GM21786 (cell line): ENCODE data around the gene RASAL1.

ENCODE experiments used
- ATAC-seq: cut with Tn5 transposase; IDR thresholded peaks from one replicate; pipeline ENCODE4 v1.9.1; 2021; ENCODE audit not compliant: unreplicated experiment

RASAL1 gene

DNA sequence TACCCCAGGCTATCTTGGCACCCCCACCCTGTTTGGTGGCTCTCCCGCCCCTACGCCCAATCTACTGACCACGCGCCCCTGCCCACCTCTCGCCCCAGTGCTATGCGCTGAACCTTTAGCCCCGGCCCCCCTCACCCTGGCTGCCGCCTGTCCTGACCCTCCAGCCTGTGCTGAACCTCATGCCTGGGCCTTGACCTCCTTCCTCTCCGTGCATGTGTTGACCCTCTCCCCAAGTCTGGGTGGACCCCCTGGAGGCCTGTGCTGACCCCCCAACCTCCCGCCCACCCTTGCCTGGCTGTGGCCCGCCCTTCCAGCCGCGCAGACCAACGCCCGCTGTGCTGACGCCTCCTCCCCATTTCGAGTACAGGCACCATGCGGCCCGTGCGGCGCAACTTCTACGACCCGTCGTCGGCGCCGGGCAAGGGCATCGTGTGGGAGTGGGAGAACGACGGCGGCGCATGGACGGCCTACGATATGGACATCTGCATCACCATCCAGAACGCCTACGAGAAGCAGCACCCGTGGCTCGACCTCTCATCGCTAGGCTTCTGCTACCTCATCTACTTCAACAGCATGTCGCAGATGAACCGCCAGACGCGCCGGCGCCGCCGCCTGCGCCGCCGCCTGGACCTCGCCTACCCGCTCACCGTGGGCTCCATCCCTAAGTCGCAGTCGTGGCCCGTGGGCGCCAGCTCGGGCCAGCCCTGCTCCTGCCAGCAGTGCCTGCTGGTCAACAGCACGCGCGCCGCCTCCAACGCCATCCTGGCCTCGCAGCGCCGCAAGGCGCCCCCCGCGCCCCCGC lies 58.3 kb downstream of the RASAL1 start:
- ATAC-seq: no peak

DNA sequence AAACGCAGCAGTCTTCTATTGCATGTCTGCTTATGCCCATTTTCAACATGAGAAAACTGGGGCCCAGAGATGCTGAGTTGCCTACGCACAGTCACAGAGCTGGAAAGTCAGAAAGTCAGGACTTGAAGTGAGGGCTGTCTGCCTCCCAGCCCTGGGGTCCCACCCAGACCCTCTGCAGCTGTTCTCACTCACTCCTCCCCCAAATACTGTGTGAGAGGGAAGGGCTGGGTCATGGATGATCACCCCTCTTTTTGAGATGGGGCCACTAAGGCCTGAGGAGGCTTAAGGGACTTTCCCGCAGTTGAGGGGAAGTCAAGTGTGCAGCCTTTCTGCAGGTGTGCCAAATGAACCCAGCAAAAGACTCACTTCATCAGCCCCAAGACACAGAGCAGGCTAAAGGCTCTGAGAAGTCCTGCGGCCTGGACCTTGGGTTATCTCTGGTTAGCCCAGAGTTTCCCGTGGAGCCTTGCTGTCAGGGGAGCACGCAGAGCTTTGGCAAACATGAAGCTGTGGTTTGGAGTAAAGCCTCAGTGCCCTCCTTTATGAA lies 60.4 kb downstream of the RASAL1 start:
- ATAC-seq: peak; percentile 93

DNA sequence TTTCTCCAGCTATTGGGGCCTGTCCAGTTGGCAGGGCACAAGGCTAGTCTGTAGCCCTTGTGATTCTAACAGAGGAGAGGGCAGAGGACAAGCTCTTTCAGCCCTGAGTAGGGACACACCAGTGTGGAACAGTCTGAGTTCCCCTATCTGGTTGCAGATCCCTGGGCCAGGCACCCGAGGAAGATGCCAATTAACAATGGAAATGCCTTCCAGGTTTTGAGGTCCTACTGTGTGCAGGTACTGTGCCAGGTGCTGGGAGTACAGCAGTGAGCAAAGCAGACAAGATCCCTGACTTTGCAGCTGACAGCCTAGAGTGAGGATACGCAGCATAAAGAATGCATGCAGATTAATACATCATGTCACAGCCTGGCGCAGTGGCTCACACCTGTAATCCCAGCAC lies 62.0 kb downstream of the RASAL1 start:
- ATAC-seq: no peak

DNA sequence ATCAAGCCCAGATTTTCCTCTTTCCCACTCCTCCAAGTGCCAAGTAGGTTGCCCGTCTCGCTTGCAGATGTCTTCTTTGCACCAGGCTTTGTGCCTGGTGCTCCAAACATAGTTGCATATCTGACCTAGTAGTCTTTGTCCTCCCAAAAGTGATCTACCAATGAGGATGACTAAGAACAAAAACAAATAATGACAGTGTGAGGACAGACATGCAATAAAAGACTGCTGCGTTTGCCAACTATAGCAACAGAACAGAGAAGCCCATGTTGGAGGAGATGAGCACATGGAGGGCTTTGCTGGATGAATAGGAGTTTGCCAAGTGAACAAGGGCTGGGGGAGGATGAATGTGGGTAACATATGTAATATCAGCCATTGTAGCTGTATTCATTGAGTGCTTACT lies 63.4 kb downstream of the RASAL1 start:
- no peak for ATAC-seq

DNA sequence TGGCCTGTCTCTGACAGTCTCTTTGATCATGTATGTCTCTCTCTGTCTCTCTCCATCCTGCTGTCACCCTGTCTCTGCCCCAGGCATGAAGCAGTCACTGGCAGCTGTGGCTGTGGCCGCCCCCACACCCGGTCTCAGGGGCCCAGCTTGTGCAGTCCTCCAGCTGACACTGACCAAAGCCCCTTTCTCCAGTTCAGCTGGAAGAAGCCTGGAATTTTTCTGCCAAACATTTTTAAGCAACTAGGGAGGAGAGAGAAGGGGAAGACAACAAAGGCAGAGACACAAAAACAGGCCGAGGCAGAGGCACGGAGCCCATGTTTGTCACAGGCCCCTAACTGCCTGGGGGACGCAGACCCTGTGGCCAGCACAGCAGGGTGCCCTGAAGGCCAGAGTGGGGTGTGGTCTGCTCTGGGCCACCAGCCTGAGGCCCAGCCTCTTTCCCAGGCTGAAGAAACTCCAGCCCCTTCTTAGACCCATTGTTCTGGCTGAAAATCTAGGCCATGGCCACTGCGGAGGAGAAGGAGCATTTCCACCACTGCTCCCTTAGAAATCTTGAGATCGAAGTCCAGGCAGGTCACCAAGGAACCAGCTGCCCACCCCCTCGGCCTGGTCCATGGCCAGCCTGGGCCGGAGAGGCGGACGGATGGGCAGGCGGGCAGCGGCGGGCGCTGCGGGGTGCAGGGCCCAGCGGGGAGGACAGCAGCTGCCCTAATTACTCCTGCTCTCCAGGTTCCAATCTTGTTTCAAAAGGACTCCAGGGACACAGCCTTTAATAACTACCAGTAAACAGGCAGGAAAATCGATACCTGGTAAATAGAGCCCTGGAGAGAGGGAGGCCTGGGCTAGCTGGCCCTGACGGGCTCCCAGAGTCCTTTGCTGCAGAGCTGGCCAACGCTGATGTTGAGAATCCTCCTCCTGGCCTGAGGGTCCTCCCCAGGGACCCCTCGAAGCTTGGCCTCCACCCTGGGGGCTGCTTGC lies 64.1 kb downstream of the RASAL1 start:
- no peak for ATAC-seq

DNA sequence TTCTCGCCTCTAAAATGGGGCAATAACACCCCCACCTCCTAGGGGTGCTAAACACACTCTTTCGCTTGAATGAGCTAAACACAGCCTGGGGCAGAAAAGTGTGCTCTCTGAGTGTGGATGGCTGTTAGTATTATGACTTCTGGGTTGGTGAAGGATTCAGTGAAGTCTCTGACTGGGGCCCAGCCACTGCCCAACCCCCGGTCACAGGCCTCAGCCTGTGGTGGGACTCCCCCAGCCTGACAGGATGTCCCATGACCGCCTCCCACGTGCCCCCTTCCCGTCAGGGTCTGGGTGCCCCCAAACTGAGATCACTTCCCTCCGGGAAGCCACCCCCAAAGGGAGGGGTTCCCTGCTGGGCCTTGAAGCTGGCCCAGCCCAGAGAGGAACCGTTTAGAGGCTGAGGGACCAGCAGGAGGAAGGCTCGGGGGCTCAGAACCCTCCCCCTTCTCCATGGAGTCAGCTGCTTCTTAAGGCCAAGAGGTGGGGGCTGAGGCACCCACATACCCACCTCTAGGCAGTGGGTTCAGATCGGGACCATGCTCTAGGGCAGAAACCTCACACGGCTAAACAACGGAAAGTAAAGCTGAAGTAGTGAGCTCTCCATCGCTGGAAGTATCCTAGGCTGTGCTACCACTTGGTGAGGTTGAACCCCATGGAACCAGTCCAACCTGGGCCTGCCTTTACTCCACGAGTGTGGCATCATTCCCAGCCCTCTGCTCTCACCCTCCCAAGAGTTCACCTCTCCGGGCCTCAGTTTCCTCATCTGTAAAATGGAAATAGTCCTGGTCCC lies 65.2 kb downstream of the RASAL1 start:
- no peak for ATAC-seq

DNA sequence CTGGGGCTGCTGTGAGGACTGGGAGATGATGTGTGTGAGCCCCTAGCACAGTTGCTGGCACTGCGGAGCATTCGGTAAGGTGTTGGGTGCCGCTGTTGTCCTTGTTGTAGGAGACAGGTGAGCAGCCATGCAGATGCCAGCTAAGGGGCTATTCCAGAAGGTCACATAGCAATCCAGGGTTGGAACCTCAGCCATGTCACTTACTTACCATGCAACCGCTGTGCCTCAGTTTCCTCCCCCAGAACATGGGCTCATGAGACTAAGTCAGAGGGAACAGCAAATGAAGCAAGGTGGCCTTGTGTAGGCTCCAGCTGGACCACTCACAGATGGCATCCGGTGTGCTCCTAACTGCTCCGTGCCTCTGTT lies 65.8 kb downstream of the RASAL1 start:
- no peak for ATAC-seq

DNA sequence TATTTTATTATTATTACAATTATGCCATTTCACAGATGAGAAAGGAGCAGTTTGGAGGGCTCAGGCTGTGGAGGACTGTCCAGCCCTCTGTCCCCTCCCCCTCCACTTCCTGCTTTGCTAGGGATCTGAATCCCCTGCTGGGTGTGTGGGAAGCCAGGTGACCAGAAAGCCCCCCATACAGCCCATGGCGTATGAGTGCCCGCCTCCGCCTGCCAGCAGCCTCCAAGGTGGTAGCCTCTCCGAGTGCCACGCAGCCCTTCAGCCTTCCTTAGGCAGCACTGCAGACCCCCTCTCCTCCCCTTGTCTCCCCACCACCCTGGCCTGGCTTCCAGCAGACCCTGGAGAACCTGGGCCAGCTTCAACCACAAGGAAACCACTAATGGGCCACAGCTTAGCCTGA lies 66.4 kb downstream of the RASAL1 start:
- no peak for ATAC-seq

DNA sequence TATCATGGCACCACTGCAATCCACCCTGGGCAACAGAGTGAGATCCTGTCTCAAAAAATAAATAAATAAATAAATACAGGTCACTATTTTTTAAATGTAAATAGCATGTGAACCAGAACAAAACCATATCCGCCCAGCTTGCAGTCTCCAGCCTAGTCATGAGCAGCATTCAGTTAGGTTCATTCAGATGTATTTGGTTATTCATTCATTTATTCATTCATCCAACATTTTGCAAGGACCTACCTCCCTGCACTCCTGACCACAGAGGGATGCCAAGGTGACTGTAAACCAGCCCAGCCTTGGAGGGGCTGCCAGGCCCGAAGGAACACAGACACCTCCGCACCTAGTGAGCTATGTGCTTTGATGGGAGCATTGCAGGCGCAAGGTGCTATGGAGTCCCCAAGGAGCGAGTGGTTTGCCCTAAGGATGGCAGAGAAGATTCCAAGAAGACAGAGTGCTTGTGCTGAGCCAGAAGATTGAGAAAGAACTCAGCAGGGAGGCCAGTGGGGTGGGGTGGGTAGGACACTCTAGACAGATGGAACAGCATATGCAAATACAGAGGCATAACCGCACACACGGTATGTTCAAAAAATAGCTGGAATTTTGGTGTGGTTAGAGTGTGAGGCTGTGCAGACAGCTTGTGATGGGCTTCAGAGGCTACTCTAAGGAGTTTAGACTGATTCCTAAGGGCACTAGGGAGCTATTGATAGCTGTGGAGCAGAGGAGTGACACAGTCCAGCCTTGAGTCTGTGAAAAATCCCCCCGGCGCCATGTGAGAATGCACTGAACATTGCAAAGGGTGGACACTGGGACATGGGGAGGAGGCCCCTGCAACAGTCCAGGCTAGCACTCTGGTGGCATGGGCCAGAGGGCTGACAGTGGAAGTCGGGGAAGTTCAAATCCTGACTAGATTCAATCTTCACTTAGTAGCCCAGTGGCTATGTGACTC lies 67.3 kb downstream of the RASAL1 start:
- no peak for ATAC-seq

DNA sequence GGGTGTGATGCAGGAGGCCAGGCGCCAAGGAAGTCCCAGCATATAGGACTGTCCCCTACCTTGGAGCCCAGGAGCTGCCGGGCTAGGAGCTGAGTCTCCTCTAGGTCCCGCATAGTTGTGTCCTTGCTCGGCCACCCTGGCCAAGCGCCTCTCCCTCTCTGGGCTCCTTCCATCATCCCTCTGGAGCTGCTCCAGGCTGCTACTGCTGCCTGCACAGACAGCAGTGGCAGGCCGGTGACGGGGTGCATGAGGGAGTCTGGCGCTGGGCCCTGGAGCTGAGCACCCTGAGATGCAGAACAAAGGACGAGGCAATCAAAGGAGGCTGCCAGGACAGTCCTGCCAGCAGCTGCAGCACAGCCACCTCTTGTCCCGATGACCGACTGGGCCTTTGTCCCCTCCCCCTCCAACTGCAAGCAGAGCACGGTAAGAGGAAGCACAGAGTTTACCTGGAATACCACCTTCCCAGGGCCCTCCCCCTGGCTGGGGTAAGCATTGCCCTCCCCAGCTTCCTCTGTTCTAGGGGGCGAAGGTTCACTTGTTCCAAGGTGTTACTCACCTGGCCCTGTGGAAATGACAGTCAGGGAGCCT lies 68.7 kb downstream of the RASAL1 start:
- ATAC-seq: no peak

DNA sequence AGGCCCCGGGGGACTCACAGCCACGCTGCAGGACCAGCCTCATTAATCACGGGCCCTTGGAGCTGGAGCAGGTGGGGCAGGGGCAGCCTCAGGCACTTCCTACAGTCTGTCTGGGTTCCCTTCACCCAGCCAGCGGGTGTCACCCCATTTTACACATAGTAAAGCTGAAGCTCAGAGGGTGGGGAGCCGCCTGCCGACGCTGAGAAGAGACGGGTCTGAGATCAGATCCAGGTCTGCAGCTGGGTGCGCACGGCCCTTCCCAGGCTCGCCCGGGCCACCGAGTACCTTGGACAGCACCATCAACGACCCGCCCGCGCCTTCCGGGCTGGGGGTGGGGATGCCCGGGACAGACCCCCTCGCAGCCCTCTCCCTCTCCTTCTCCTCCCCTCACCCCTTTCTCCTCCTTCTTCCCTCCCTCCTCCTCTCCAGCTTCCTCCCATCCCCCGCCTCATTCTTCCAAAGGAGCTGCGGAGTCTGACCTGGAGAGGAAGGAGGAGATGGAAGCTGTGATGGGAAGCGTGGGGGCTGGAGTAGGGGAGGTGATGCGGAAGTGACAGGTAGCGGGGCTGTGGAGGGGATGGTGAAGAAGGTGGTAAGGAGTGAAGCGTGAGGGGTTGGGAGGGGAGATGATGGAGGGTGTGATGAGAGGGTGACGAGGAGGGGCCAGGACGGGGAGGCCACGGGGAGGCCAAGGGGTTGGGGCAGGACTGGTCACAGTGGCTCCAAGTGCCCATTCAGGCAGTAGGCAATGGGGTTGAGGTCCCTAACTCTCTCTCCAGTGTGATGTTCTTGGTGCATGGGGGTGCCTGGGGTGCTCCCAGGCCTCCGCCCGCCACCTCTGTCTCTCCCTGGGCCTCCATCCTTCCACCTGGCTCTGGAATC lies 70.2 kb downstream of the RASAL1 start:
- ATAC-seq: no peak

DNA sequence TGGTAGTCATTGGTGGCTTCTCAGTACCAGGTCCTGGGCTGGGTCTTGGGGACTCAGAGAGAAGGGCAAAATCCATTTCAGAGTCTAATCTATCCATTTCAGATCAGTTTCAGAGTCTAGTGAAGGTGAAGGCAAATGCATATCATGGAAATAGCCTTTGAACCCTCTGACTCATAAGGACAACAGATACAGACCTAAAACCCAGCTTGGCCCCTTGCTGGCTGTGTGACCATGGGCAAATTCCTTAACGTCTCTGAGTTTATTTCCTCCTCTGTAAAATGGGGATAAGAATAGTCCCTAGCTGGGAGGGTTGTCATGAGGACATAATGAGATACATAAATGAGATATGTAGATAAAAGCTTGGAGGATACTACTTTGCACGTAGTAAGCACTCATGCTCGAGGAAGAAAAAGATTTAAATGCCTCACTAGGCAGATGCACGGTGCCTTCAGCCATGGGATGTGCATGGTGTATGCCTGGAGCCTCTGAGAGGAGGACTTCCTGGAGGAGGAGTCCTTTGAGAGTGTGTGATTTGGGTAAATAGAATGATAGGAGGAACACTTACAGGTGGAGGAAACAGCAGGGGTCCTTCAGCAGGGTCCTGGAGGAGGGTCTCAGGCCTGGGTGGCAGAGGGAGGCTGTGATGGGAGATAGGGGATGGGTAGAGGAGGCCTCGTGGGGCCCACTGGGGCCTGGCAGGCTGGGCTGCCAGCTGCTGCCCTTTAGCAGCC lies 71.0 kb downstream of the RASAL1 start:
- no peak for ATAC-seq

DNA sequence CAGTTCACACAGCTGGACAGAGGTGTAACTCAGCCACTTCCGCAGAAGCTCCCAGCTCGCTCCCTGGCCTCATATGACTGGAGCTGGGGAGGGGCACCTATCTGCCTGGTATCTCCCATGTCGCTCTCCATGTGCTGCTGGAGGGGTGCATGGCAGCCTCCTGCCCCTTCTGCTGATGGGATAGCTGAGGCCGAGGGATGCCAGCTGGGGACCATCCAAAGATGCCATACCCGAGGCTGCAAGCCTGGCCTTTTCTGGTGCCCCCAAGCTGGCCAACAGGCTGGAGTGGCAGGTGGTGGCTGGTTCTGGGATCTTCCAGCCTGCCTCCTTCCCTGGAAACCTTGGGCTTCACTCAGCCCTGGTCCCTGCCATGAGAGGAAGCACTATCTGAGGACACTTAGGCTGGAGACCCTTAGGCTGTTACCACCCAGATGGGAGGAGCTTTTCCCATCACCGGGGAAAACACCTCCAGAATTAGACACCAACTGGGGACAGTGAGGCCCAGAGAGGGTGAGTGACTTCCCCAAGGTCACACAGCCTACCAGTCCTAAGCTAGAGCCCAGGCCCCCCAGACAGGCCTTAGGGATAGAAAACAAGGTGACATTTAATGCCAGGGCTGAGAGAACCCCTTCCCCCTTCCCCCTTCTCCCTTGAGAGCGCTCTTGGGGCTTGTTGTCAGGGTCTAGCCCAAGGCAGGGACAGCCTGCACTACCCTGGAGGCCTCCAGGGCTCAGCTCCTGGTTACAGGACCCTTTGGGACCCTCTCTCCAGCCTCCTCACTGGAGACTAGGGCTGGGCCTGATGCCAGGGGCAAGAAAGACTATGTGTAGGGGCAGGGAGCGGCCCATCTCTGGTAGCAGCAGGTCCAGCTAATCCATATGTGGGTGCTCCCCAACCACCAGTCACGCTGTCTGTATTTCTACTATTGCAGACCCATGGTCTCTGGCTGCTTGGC lies 71.9 kb downstream of the RASAL1 start:
- ATAC-seq: no peak

DNA sequence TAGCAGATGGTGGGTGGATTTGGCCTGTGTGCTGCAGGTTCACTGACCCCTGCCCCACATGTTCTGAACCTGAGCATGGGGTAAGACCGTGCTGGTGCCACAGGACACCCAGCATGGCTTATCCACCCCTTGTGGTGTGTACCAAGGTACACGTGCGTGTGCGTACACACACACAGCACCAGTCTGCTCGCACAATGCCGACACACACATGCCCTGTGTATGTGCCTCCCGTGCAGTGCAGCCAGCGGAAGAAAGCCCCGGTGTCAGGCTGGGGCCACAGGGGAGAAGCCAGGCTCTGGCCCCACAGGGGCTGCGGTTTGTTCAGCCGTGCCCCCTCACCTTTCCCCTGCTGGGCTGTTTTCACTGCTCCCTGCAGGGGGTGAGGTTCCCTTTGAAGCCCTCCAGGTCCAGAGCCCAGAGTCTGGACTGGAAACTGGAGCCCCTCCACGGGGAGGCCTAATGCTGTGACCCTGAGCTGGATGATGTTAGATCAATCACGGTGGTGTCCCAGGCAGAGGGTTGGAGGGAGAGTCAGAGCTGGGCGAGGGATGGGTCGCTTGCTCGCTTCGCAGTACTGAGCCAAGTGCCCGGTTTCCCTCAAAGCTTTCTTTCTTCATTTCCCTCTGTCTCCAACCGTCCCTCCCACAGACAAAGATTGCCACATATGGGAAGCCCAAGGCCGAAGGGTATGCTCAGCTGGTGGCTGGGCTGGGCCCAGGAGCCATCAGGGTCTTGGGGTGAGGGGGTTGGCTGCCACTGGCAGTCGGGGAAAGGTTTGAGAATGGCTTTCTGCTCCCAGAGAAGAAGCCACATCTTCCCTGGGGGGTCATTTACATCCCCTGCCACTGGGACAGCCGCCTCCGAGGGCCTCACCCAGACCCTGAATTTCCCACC lies 72.8 kb downstream of the RASAL1 start:
- no peak for ATAC-seq

DNA sequence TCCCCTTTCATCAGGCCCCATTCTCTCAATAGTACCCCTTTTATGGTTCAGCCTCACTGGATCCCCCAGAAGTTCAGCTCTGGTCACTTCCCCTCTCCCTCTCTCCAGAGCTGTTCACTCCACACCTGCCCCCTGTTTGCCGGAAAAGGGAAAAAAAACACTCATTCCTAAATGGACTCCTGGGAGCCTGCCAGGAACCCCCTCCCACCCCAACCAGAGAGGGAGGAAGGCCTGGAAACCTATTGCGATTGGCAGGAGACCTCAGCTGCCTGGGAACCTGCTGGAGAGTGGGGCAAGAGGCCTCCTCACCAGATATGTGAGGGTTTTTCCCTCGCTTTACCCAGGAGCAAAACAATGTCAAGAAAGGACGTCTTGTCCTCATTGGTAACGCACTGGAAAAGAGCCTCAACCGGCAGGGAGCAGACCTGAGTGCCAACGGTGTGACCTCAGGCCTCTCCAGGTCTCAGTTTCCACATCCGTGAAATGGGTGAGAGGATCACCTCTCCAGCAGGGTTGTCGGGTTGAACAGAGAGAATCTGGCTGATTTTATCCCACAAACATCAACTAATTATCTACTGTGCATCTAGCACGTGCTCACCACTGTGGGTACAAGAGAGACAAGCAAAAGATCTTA lies 74.4 kb downstream of the RASAL1 start:
- no peak for ATAC-seq
